ENCODE measurements around the gene RGPD6. TPM values are rescaled to one million over a fixed set of nuclear protein-coding genes. Genes with fewer than 3 reads are reported as not detected.
"Not testable (repeated sequence)": the region's sequence is repeated elsewhere in the genome, so short reads cannot be mapped to it uniquely, and the experiment has no call there.

The RGPD6 gene
- total RNA-seq, 1 donor from 2014 or later, result 3.2 TPM

DNA sequence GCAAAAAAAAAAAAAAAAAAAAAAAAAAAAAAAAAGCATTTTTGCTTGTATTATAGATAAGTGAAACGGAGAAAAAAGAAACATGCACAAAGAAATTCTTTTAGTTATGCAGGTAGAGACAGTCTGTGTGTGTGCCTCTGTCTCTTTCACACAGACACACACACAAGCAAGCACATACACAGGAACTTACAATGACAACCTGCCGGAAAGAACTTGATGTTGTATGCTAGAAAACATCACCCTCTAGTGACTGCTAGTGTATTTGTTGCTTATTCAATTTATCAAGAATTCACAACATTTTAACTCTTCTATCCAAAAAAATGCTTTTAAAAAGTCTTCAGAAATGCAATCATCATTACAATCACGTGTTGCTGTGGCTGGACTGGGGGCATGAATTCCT lies 95.8 kb downstream of the RGPD6 start:
- intact Hi-C loops (cut with micrococcal nuclease), result not testable (repeated sequence)

DNA sequence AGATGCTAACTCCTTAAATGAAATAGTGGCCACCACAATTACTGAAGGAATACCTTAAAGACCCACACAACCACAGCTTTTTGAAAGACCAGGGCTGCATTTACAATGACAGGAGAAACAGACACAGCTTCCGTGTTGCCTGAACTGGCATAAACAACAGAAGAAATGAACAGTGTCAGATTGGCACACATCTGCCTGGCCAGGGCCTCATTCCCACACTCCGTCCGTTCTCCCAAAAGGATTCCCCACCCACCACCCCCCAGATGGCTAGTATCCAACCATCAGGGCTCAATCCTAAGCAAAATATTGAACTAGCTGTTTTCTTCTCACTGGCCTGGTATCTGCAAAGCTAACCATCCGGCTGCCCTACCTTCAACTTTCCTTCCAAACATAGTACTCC lies 96.9 kb downstream of the RGPD6 start:
- intact Hi-C loops (cut with micrococcal nuclease), result not testable (repeated sequence)

DNA sequence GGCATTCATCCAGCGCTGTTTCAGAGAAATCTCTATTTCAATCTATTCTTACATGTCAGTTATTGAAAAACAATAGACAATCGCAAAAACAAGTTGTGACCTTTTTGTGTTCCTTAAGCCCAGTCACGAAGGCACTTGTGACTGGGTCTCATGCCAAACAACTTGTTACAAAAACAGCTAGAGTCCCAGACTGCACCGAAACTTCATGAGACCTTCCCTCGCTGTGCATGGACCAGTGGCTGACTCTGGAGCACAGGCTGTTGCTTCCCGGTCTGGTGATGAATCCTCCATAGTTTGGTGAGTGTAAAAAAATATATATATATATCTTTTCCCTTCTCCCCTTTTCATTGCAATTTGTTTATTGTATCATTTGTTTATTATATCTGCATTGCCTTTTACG lies 99.7 kb downstream of the RGPD6 start:
- intact Hi-C loops (cut with micrococcal nuclease), result not testable (repeated sequence)

DNA sequence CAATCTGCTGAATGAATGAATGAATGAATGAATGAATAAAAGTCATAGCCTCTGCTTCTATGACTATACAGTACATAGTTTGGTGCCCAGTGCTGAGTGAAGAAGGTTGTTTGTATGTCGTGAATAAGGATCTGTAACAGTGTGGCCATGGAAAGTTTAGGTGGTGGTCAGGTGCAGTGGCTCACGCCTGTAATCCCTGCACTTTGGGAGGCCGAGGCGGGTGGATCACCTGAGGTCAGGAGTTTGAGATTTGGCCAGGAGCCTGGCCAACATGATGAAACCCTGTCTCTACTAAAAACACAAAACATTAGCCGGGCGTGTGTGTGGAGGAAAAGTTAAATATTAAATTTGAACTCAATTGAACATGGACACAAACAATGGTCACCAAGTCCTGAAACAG lies 100.1 kb downstream of the RGPD6 start:
- intact Hi-C loops (cut with micrococcal nuclease), result not testable (repeated sequence)

DNA sequence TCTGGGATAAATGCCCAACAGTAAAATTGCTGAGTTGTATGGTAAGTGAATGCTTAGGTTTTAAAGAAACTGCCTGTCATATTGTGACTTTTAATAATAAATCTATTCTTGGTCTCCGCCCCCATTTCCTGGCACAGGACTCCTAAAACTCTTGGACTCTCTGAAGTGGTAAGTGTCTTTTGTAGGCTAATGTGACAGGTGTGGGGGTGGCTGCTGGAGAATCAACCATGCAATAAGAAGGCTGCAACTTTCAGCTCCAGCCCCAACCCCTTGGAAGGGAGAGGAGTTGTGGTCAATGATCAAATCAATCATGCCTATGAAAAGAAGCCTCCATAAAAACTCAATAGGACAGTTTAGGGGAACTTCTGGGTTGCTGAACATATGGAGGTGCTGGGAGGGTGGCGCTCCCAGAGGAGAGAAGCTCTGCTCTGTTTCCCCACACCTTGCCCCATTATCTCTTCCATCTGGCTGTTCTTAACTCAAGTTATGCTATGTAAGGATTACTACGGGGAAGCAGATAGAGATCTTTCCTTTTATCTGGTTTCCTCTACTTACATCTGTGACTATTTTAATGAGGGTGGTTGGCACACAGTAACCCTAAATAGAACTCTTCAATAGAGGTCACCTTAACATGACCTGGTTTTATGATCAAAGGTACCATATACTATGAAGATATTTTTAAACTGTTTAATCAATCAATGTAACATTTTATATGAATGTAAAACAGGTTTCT lies 101.2 kb downstream of the RGPD6 start:
- intact Hi-C loops (cut with micrococcal nuclease), result not testable (repeated sequence)

DNA sequence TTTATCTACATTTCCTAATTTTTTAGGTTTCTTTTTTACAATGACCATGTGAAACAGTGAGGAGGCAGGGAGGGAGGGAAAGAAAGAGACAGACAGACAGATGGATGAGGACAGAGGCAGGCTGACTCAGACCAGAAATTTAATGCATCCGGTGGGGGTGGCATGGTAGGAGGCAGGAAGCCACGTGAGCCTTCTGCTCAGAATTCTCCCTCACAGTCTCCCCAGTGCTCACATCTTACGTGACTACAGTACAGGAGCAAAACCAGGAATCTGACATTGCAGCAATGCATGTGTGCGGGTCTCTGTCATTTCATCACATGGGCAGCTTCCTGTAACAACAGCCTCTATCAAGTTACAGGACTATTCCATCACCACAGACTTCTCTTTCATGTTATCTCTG lies 102.1 kb downstream of the RGPD6 start:
- intact Hi-C loops (cut with micrococcal nuclease), result not testable (repeated sequence)

DNA sequence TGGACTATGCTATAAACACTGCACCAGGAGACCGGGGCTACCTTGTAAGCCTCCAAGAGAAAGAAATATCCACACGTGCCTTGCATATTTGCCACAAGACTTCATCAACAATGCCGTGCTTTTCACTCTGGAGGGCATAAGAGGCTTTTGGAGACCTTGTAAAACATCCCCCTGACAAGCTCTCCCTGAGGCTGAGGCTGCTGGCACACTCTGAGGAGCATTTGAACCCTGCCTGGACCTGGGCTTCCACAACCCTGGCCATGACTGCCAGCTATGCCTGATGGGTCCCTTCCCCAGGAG lies 104.0 kb downstream of the RGPD6 start:
- intact Hi-C loops (cut with micrococcal nuclease), result not testable (repeated sequence)

DNA sequence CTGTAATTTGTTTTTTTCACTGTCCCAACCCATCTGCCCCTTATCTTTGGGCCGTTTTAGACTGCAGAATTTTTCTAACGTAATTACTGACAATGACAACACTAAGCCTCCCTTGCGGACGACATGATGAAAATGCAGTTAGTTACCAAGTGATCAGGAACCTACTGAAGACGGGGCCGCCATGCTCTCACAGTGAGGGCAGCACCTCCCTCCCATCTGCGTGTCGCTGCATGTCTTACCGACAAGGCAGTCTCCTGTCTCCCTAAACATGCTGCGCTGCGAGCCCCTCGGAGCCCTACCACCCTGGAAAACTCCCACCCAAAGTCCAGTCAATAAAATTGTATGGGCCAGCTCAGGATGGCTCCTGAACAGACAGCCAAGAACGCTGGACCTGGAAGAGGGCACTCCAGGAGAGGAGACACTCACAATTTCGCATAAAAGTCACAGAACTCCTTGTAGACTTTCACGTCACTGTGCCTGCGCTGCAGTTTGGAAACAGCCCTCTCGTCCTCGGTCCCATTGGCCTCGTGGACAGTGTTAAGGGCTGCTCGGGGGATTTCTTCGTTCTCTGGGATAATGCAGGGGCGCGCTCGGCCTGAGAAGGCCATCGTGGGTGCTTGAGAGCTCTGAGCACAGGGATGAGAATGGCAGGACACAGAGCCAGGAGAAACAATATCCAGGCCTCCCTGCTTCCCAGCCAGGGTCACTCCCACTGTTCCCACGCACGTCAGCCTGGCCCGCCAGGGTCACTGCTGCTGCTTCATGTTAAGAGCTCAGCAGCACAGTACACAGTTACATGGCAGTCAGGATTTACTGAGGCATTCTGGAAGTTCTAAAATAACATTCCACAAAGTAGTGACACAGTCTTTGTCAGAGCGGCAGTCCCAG lies 104.6 kb downstream of the RGPD6 start, which contains the start of gene LIMS4:
Gene LIMS4, minus strand, starts transcription at position 646 of the 888 bp plus-strand sequence. Its CDS starts 38 bp downstream, at position 608.
- intact Hi-C loops (cut with micrococcal nuclease), result not testable (repeated sequence)

DNA sequence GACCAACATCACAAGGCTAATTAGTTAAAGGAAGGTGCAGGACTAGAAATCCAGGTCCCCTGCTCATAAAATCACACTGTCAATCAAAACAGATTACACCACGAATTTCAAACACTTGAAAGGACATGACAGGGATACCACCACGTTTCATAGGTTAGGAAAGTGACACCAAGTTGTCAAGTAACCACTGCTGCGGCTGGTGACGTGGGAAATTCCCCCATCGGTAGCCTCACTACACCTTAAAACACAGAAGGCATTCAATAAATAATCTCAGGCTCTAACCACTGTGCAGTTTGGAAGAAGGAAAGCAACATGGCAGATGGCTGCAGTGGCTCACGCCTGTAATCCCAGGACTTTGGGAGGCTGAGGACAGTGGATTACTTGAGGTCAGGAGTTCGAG lies 108.1 kb downstream of the RGPD6 start:
- intact Hi-C loops (cut with micrococcal nuclease), result not testable (repeated sequence)

DNA sequence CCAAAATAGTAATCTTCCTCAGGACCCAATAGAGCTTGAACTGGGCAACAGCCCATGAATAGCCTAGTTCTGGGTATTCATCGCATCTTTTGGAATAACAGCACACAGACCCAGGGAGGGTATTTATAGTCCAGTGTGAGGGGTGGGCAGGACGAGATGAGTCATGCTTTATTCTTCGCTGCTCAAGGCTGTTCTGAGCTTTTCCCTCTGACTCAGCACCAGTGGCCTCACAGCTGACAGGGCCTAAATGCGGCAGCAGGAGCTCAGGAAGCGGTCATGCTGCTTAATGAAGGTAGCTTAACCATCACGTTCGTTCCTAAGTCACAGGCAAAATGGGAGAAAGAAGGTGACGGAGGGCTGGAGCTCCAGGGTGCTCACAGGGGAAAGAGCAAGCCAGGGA lies 111.7 kb downstream of the RGPD6 start:
- intact Hi-C loops (cut with micrococcal nuclease), result not testable (repeated sequence)

Other genes with a start within 250 kb of the RGPD6 start
- gene LIMS4, start 104.4 kb downstream of the RGPD6 start, total RNA-seq, result 0.42 and 0.59 TPM in 2 replicates
- gene BUB1, start 100.8 kb upstream of the RGPD6 start, total RNA-seq, result 87.5 and 88.5 TPM in 2 replicates
- 1.0 and 1.2 TPM in 2 replicates for gene ACOXL, start 155.4 kb upstream of the RGPD6 start, total RNA-seq